Raji (cell line): ENCODE measurements around the gene RAPGEF2.

Experiments
- POLR2A ChIP-seq: IDR thresholded peaks from 2 replicates; pipeline ENCODE4 v1.6.1; 2011; ENCODE audit warnings: low read depth, low read length, control low read depth; ENCODE audit not compliant: insufficient read depth

RAPGEF2 gene

DNA sequence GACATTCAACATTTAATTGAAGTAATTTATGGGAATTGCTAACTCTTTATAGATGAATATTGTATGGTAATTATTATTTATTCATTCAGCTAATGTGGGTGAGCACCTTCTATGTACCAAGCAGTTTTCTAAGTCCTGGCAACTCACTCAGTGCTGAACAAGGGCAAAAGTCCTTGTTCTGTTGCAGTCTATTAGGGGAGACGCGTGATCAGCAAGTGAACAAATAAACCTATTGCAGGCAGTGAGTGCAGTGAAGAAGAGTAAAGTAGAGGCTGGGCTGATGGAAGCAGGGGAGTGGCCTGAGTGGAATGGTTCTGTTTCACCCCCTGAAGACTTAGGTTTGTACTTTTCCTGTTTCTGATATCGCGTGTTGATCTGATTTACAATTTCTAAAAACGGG, 214.3 kb downstream of the RAPGEF2 start:
- no peak for TF ChIP-seq POLR2A

DNA sequence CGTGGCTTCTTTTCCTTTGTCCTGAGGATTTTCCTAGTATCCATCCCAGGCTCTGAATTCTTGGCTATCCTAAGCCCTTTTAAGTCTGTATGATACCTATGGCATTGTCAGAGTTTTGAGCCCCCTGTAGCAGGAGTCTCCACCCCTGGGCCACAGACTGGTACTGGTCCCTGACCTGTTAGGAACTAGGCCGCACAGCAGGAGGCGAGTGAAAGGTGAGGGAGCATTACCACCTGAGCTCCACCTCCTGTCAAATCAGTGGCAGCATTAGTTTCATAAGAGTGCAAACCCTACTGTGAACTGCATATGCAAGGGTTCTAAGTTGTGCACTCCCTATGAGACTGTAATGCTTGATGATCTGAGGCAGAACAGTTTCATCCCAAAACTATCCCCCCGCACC, 216.1 kb downstream of the RAPGEF2 start:
- no peak for TF ChIP-seq POLR2A

DNA sequence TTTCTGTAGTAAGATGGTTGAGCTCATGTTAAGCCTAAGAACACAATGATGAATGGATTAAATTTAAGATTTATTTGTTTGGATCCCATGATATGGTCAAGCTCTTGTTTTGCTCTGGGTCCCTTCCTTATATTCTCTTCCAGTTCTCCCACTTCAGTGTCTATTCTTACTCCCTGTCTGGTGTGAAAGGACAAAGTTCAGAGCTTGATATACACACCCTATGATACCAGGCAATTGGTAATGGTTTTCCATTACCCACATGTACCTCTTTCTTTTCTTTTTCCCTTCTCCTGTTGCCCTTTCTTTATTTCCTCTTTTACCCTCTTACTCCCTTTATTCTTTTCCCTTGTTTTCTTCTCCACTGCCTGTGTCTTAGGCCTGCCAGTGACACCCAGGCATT, 223.6 kb downstream of the RAPGEF2 start:
- no peak for TF ChIP-seq POLR2A

DNA sequence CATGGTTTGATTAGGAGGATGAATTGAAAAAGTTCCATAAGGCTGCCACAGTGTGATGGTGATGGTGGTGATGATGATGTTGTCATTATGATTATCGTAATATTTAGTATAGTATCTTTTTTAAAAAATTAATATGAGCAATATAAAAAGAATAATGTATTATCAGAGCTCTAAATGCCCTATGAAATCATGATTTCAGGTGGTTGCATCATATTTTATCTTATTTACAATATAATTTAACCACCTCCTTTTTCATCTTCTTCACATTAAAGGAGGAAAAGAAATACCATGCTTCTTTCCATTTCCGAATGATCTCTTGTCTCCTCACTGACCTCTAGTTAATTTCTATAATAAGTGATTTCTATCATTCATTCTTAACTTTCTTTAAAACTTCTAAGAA, 225.9 kb downstream of the RAPGEF2 start:
- no peak for TF ChIP-seq POLR2A

DNA sequence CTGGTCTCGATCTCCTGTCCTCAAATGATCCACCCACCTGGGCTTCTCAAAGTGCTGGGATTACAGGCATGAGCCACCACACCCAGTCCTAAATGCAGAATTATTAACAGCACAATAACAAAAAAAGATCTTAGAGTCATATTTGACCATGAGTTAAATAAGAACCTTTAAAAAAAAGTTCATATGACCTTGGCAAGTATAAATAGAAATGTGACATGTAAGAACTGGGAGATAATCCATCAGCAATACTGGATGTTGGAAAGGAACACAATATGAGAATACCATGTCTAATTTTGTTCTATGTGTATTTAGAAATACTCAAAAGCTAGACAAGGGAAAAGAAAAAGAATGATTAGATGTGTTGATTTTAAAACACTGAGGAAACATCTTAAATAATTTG, 231.6 kb downstream of the RAPGEF2 start:
- TF ChIP-seq POLR2A, result no peak

DNA sequence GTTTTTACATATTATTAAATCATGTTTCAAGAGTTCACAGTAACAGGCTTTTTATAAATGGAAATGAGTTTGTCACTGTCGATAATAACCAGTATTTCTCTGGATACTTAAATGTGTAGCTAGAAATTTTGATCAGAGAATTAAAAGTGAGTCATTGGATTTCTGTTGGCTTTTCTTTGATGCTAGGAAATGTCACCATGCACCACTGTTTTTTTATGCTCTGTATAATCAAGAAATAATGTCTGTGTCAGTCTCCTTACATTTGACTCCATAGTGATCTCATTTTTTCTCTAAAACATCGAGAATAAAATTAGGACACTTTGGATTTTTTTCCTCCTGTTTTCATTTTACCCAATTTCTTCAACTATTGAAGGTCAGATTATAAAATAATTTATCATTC, 234.2 kb downstream of the RAPGEF2 start:
- TF ChIP-seq POLR2A, result no peak

DNA sequence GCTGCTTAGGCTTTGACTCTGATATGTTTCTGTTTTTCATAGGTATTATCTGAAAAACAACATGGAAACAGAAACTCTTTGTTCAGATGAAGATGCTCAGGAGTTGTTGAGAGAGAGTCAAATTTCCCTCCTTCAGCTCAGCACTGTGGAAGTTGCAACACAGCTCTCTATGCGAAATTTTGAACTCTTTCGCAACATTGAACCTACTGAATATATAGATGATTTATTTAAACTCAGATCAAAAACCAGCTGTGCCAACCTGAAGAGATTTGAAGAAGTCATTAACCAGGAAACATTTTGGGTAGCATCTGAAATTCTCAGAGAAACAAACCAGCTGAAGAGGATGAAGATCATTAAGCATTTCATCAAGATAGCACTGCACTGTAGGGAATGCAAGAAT, 238.6 kb downstream of the RAPGEF2 start:
- no peak for TF ChIP-seq POLR2A

DNA sequence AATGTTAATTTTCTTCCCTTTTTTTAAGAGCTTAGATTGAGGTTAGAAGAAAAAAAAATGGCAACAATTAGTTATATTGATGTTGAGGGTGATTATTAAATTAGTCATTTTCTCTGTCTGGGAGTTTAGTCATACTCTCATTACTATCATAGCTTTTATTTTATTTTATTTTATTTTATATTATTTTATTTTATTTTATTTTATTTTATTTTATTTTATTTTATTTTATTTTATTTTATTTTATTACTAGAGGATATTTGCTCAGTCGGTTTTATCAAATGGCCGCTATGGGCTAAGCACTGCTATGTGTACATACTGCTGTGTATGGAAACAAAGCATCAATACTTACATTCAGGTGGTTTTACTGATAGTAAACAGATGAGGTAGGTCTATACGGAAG, 239.5 kb downstream of the RAPGEF2 start:
- no peak for TF ChIP-seq POLR2A

DNA sequence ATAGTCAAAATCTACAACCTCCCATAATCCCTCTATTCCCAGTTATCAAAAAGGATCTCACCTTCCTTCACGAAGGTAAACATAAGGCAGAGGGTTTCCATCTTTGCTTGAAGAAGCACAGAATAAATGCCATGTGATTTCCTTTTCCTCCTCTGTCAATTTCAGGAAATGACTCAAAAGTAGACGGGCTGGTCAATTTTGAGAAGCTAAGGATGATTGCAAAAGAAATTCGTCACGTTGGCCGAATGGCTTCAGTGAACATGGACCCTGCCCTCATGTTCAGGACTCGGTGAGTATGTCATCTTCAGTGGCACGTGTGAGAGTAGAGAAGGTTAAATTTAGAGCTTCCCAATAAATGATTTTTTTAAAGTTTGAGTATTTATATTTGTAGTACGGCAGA, 240.2 kb downstream of the RAPGEF2 start:
- no peak for TF ChIP-seq POLR2A

DNA sequence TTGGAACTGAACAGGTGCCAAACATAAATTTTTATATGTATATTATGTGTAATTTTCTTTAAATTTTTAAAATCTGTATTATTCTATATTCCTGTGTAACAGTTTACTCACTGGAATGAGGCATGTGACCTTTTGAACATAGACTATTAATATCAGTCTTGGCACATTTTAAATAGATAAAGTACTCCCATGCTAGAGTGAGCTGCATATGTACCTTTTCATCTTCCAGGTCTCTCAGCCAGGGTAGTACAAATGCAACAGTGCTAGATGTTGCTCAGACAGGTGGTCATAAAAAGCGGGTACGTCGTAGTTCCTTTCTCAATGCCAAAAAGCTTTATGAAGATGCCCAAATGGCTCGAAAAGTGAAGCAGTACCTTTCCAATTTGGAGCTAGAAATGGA, 242.0 kb downstream of the RAPGEF2 start:
- no peak for TF ChIP-seq POLR2A

DNA sequence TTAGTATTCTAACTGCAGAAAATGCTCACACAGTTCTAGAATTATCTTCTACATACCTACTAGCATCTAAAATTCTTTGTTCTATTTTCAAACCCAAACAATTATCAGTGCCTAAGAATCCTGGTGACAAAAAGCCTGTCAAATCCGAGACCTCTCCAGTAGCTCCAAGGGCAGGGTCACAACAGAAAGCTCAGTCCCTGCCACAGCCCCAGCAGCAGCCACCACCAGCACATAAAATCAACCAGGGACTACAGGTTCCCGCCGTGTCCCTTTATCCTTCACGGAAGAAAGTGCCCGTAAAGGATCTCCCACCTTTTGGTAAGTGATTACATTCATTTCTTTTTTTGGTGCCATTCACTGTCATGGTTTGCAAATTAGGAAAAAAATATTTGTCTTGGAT, 243.8 kb downstream of the RAPGEF2 start:
- TF ChIP-seq POLR2A, result no peak

DNA sequence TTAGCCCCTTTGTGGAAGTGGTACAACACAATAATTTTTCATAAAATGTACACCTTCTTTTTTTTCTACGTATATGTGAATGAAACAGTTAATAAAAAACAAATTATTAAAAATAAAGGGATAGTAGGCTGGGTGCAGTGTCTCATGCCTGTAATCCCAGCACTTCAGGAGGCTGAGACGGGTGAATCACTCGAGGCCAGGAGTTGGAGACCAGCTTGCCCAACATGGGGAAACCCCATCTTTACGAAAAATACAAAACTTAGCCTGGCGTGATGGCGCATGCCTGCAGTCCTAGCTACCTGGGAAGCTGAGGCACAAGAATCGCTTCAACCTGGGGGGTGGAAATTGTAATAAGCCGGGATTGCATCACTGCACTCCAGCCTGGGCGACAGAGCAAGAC, 244.9 kb downstream of the RAPGEF2 start:
- no peak for TF ChIP-seq POLR2A

DNA sequence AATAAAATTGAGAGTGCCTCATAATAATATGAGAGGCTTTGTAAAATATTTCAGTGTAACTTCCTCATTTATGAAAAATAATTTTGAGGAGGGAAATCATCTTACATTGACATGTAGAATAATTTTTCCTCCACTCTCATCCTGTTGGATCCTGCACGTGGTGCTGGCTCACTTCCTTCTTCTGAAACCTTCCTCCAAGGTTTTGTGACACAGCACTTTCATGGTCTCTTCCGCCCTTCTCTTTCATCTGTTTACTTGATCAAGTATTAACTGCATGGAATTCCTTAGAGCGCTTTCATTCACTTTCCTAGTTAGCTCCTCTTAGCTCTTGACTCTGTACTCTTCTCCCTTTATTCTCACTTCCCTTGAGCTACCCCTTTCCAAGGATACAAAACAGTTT, 246.5 kb downstream of the RAPGEF2 start:
- TF ChIP-seq POLR2A, result no peak

DNA sequence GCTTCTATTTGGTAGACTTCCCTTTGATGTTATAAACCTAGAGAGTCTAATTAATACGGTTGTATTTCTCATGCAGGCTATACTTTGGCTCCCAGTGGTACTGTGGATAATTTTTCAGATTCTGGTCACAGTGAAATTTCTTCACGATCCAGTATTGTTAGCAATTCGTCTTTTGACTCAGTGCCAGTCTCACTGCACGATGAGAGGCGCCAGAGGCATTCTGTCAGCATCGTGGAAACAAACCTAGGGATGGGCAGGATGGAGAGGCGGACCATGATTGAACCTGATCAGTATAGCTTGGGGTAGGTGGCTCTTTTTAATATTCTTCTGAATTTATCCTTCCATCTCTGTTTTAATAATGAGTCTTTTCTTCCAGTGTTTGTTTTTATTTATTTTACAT, 249.7 kb downstream of the RAPGEF2 start:
- TF ChIP-seq POLR2A, result no peak

DNA sequence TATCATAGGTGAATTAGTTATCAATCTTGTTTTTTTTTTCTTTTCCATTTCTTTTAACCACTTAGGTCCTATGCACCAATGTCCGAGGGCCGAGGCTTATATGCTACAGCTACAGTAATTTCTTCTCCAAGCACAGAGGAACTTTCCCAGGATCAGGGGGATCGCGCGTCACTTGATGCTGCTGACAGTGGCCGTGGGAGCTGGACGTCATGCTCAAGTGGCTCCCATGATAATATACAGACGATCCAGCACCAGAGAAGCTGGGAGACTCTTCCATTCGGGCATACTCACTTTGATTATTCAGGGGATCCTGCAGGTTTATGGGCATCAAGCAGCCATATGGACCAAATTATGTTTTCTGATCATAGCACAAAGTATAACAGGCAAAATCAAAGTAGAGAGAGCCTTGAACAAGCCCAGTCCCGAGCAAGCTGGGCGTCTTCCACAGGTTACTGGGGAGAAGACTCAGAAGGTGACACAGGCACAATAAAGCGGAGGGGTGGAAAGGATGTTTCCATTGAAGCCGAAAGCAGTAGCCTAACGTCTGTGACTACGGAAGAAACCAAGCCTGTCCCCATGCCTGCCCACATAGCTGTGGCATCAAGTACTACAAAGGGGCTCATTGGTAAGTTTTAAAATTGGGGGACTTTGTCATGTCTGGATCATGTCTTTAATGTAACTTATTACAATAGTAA, 250.7 kb downstream of the RAPGEF2 start:
- TF ChIP-seq POLR2A, result no peak

DNA sequence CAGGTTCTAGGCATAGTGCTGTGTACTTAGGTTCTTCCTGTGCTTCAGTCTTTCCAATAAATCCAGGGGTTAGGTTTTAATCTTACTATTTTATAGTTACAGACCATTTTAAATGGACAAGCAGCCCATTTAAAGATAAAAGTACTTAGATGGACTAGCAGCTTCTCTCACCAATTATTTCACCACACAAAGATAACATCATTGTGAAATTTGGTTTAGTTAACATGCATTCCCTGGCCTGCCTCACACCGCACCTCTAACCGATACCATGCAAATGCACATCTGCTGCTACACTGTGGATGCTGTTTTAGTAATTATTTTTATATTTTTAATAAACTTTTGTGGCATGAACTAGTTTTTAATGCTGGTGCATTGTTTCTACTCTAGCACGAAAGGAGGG, 252.6 kb downstream of the RAPGEF2 start:
- no peak for TF ChIP-seq POLR2A

DNA sequence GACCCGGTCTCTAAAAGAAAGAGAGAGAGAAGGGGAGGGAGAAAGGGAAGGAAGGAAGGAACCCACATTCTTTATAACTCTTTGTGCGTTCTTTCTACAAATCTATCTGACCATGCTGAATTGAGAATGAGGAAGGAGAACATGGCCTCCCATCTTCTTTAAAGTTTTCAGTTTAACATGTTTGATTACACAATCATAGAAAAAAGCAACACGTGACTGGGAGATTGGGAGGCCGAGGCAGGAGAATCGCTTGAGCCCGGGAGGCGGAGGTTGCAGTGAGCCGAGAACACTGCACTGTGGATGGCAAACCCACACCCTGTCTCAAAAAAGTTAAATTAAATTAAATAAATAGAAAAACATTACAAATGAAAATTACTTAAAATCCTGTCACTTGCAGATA, 254.5 kb downstream of the RAPGEF2 start:
- TF ChIP-seq POLR2A, result no peak

DNA sequence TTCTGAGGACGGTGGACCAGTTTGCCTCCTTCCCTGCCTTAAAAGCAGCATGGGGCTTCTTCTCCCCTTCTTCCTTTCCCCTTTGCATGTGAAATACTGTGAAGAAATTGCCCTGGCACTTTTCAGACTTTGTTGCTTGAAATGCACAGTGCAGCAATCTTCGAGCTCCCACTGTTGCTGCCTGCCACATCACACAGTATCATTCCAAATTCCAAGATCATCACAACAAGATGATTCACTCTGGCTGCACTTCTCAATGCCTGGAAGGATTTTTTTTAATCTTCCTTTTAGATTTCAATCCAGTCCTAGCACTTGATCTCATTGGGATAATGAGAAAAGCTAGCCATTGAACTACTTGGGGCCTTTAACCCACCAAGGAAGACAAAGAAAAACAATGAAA, 255.3 kb downstream of the RAPGEF2 start:
- TF ChIP-seq POLR2A, result no peak

DNA sequence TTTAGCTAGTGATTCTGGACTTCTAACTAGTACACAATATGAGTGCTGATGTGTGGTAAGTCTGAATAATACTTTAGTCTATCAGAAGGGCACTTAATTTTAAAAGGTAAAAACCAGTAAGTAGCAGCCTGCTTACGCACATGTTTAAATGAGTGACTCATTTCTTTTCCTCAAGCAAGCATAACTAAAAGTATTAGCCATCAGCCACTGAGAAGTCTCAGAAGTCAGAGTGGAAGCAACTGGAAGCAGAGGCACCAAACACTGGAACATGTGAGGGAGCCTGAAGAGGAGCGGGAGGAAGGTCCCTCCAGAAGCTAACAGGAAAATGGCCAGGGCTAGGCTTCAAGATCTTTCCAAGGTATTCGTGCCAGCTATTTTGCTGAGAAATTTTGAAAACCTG, 257.7 kb downstream of the RAPGEF2 start:
- no peak for TF ChIP-seq POLR2A
